Neural cell (in vitro differentiated cells): ENCODE measurements around the gene CHL1. TPM values are rescaled to one million over a fixed set of nuclear protein-coding genes. Genes with fewer than 3 reads are reported as not detected.

Experiments used
- H2AFZ ChIP-seq: fragments of 200-600, 300-800 bp; sonication (generic), shearing (Covaris generic); 2 replicates; pipeline ENCODE4 v1.6.0; 2014; ENCODE audit warnings: low read depth, mild to moderate bottlenecking, antibody characterized with exemption, low read length, moderate library complexity
- H3F3A ChIP-seq: fragments of 200-600 bp; shearing (Covaris generic); 2 replicates; pipeline ENCODE4 v1.6.1; 2016; ENCODE audit warnings: mild to moderate bottlenecking, moderate library complexity, mixed read lengths, antibody characterized with exemption, low read length; ENCODE audit not compliant: insufficient read depth, poor library complexity, severe bottlenecking
- H3K27ac ChIP-seq: fragments of 200-600, 300-800 bp; sonication (generic), shearing (Covaris generic); 2 replicates; pipeline ENCODE4 v1.5.1; 2014; ENCODE audit warnings: mild to moderate bottlenecking, low read length, moderate library complexity
- H3K27me3 ChIP-seq: fragments of 300-800, 200-600 bp; sonication (generic), shearing (Covaris generic); 2 replicates; pipeline ENCODE4 v1.6.0; 2014; ENCODE audit warnings: mild to moderate bottlenecking, low read depth, low read length, moderate library complexity; ENCODE audit not compliant: insufficient read depth
- H3K36me3 ChIP-seq: fragments of 300-800, 200-600 bp; sonication (generic), shearing (Covaris generic); 2 replicates; pipeline ENCODE4 v1.5.1; 2014; ENCODE audit warnings: mild to moderate bottlenecking, antibody characterized with exemption, low read length, moderate library complexity; ENCODE audit not compliant: insufficient read depth
- H3K4me2 ChIP-seq: fragments of 300-800, 200-600 bp; sonication (generic), shearing (Covaris generic); 2 replicates; pipeline ENCODE4 v1.6.0; 2014; ENCODE audit warnings: mild to moderate bottlenecking, low read length
- H3K4me3 ChIP-seq: fragments of 300-800, 200-600 bp; sonication (generic), shearing (Covaris generic); 2 replicates; pipeline ENCODE4 v1.5.1; 2014; ENCODE audit warnings: mild to moderate bottlenecking, low read length, moderate library complexity
- H3K79me2 ChIP-seq: fragments of 200-600 bp; shearing (Covaris generic); replicated peaks from 2 replicates; pipeline ENCODE4 v1.6.0; 2014; ENCODE audit warnings: mild to moderate bottlenecking, low read length, moderate library complexity; ENCODE audit not compliant: insufficient read depth
- H3K9ac ChIP-seq: fragments of 300-800, 200-600 bp; sonication (generic), shearing (Covaris generic); 2 replicates; pipeline ENCODE4 v1.6.1; 2016; ENCODE audit warnings: mild to moderate bottlenecking, low read length, mixed read lengths
- H3K9me2 ChIP-seq: fragments of 200-600 bp; shearing (Covaris generic); 2 replicates; pipeline ENCODE4 v1.6.1; 2016; ENCODE audit warnings: mild to moderate bottlenecking, low read length, mixed read lengths; ENCODE audit not compliant: insufficient read depth
- H3K9me3 ChIP-seq: fragments of 200-600, 300-800 bp; sonication (generic), shearing (Covaris generic); 2 replicates; pipeline ENCODE4 v1.6.1; 2016; ENCODE audit warnings: mild to moderate bottlenecking, mixed run types, low read length, moderate library complexity, mixed read lengths
- H4K20me1 ChIP-seq: fragments of 200-600 bp; shearing (Covaris generic); 2 replicates; pipeline ENCODE4 v1.6.1; 2016; ENCODE audit warnings: mild to moderate bottlenecking, mixed run types; ENCODE audit not compliant: insufficient read depth
- EP300 ChIP-seq: fragments of 450-650 bp; conservative IDR thresholded peaks from 2 replicates; pipeline ENCODE4 v1.6.1; 2014; ENCODE audit warnings: antibody characterized with exemption, mild to moderate bottlenecking, moderate library complexity; ENCODE audit not compliant: poor library complexity, severe bottlenecking
- EZH2 ChIP-seq: fragments of 200-600, 300-800 bp; shearing (Covaris generic), sonication (generic); IDR thresholded peaks from 2 replicates; pipeline ENCODE4 v1.6.1; 2014; ENCODE audit warnings: antibody characterized with exemption, low read length, borderline replicate concordance, mild to moderate bottlenecking; ENCODE audit not compliant: insufficient read depth, poor library complexity, severe bottlenecking
- MXI1 ChIP-seq: fragments of 450-650 bp; conservative IDR thresholded peaks from 2 replicates; pipeline ENCODE4 v1.6.1; 2014; ENCODE audit warnings: antibody characterized with exemption, mild to moderate bottlenecking; ENCODE audit not compliant: poor library complexity, severe bottlenecking
- POLR2AphosphoS5 ChIP-seq: IDR thresholded peaks from 2 replicates; pipeline ENCODE4 v1.6.1; 2012
- RAD21 ChIP-seq: fragments of 450-650 bp; conservative IDR thresholded peaks from 2 replicates; pipeline ENCODE4 v1.6.1; 2014; ENCODE audit warnings: antibody characterized with exemption, mild to moderate bottlenecking, moderate library complexity
- SMC3 ChIP-seq: fragments of 450-650 bp; conservative IDR thresholded peaks from 2 replicates; pipeline ENCODE4 v1.6.1; 2014; ENCODE audit warnings: antibody characterized with exemption, mild to moderate bottlenecking, moderate library complexity; ENCODE audit not compliant: poor library complexity
- TAF1 ChIP-seq: IDR thresholded peaks from 2 replicates; pipeline ENCODE4 v1.6.1; 2012; ENCODE audit warnings: low read depth
- polyA plus RNA-seq: library from polyadenylated mRNA; depleted of rRNA; stranded (reverse); fragments of >200 nt; gene quantifications from 2 replicates; pipeline ENCODE4 v1.2.3, GENCODE V29; 2014
- TF ChIP-seq, protein P1 (sequence below): IDR thresholded peaks from 2 replicates; pipeline ENCODE4 v1.6.1; 2012; ENCODE audit warnings: borderline replicate concordance
- TF ChIP-seq, protein P2 (sequence below): fragments of 450-650 bp; IDR thresholded peaks from 2 replicates; pipeline ENCODE4 v1.5.1; 2014; ENCODE audit warnings: antibody characterized with exemption, mild to moderate bottlenecking, moderate library complexity; ENCODE audit not compliant: poor library complexity, severe bottlenecking

The CHL1 gene
- polyA plus RNA-seq, 1 donor from 2014 or later = 199 TPM

DNA sequence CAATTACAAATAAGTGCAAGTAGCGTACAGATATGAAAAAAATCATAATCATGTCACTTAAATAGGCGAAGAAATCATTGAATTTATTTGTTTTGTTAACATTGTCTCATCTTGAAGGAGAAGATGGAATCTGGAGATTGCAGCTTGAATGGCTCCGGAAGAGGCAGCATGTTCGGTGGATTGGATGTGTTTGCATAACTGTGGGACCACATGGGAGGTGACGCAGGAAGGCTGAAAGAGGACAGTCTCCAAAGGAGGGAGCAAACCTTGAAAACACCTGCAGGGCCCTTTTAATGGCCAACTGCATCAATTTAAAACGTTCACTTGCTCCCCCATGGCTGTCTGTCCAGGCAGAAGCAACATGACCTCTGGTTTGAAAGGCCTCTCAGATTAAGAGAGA is 61.3 kb downstream of the CHL1 start:
- Histone ChIP-seq H3K27ac (no peak overlapping the region), H3K9me3 (no peaks in the 10 kb centered on the region), H3K4me3 (no peak overlapping the region), H3K4me2 (no peak overlapping the region), H3K36me3 (no peaks in the 10 kb centered on the region), H3F3A (no peaks in the 10 kb centered on the region), H2AFZ (no peak overlapping the region), H3K79me2 (no peaks in the 10 kb centered on the region), H3K27me3 (no peaks in the 10 kb centered on the region), H3K9ac (no peak overlapping the region), H3K9me2 (no peaks in the 10 kb centered on the region), H4K20me1 (no peaks in the 10 kb centered on the region)
- TF ChIP-seq, protein P1, sequence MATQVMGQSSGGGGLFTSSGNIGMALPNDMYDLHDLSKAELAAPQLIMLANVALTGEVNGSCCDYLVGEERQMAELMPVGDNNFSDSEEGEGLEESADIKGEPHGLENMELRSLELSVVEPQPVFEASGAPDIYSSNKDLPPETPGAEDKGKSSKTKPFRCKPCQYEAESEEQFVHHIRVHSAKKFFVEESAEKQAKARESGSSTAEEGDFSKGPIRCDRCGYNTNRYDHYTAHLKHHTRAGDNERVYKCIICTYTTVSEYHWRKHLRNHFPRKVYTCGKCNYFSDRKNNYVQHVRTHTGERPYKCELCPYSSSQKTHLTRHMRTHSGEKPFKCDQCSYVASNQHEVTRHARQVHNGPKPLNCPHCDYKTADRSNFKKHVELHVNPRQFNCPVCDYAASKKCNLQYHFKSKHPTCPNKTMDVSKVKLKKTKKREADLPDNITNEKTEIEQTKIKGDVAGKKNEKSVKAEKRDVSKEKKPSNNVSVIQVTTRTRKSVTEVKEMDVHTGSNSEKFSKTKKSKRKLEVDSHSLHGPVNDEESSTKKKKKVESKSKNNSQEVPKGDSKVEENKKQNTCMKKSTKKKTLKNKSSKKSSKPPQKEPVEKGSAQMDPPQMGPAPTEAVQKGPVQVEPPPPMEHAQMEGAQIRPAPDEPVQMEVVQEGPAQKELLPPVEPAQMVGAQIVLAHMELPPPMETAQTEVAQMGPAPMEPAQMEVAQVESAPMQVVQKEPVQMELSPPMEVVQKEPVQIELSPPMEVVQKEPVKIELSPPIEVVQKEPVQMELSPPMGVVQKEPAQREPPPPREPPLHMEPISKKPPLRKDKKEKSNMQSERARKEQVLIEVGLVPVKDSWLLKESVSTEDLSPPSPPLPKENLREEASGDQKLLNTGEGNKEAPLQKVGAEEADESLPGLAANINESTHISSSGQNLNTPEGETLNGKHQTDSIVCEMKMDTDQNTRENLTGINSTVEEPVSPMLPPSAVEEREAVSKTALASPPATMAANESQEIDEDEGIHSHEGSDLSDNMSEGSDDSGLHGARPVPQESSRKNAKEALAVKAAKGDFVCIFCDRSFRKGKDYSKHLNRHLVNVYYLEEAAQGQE = no peak
- TF ChIP-seq EZH2 = no peak
- TF ChIP-seq RAD21 = no peak
- TF ChIP-seq SMC3 = no peak
- TF ChIP-seq, protein P2, sequence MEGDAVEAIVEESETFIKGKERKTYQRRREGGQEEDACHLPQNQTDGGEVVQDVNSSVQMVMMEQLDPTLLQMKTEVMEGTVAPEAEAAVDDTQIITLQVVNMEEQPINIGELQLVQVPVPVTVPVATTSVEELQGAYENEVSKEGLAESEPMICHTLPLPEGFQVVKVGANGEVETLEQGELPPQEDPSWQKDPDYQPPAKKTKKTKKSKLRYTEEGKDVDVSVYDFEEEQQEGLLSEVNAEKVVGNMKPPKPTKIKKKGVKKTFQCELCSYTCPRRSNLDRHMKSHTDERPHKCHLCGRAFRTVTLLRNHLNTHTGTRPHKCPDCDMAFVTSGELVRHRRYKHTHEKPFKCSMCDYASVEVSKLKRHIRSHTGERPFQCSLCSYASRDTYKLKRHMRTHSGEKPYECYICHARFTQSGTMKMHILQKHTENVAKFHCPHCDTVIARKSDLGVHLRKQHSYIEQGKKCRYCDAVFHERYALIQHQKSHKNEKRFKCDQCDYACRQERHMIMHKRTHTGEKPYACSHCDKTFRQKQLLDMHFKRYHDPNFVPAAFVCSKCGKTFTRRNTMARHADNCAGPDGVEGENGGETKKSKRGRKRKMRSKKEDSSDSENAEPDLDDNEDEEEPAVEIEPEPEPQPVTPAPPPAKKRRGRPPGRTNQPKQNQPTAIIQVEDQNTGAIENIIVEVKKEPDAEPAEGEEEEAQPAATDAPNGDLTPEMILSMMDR = no peak
- TF ChIP-seq TAF1 = no peak
- TF ChIP-seq POLR2AphosphoS5 = no peak
- TF ChIP-seq MXI1 = no peak
- TF ChIP-seq EP300 = no peak

- TF ChIP-seq POLR2AphosphoS5 (no peak), EZH2 (no peak), TAF1 (no peak), EP300 (no peak), SMC3 (no peak), RAD21 (no peak), MXI1 (no peak)
- TF ChIP-seq, protein P2 = no peak
- TF ChIP-seq, protein P1 = no peak
- Histone ChIP-seq H3K4me3 (no peak overlapping the region), H3K4me2 (no peak overlapping the region), H3K9ac (no peak overlapping the region), H4K20me1 (no peaks in the 10 kb centered on the region), H3K9me2 (no peaks in the 10 kb centered on the region), H3K9me3 (no peaks in the 10 kb centered on the region), H3K27ac (no peak overlapping the region), H3F3A (no peaks in the 10 kb centered on the region), H3K79me2 (no peaks in the 10 kb centered on the region), H3K36me3 (no peaks in the 10 kb centered on the region), H3K27me3 (no peaks in the 10 kb centered on the region), H2AFZ (no peak overlapping the region)
Observed at GRCh38 chr3:260898-261297, 64.3 kb downstream of the CHL1 start.
